Liver (tissue), 3 donors: ENCODE measurements around the gene GNG7.

Source experiments
- CTCF ChIP-seq: fragments of 150-350 bp; IDR thresholded peaks from 2 replicates; pipeline ENCODE4 v1.5.1; 2017; ENCODE audit warnings: improper control_type of control experiment, low read depth, low read length; ENCODE audit not compliant: missing input control
- EGR1 ChIP-seq, 2 donors: IDR thresholded peaks; 2 replicates each; pipeline ENCODE4 v1.6.1; 2016 to 2018; ENCODE audit warnings: antibody characterized with exemption in 2 of 2, low read depth in 2 of 2
- FOXA1 ChIP-seq: IDR thresholded peaks from 2 replicates; pipeline ENCODE4 v1.6.1; 2016; ENCODE audit warnings: antibody characterized with exemption
- GABPA ChIP-seq, 2 donors: IDR thresholded peaks in 1 of 2; conservative IDR thresholded peaks in 1 of 2; 2 replicates each; pipeline ENCODE4 v1.6.1; 2016; ENCODE audit warnings: antibody characterized with exemption in 2 of 2, mild to moderate bottlenecking in 1 of 2, moderate library complexity in 1 of 2
- HNF4G ChIP-seq: IDR thresholded peaks from 2 replicates; pipeline ENCODE4 v1.6.1; 2016; ENCODE audit warnings: antibody characterized with exemption
- RAD21 ChIP-seq, 2 donors: IDR thresholded peaks; 2 replicates each; pipeline ENCODE4 v1.6.1; 2016; ENCODE audit warnings: antibody characterized with exemption in 2 of 2, mild to moderate bottlenecking in 2 of 2
- REST ChIP-seq: IDR thresholded peaks from 2 replicates; pipeline ENCODE4 v1.6.1; 2016; ENCODE audit warnings: antibody characterized with exemption, mild to moderate bottlenecking
- SP1 ChIP-seq: IDR thresholded peaks from 2 replicates; pipeline ENCODE4 v1.6.1; 2018; ENCODE audit warnings: antibody characterized with exemption, mild to moderate bottlenecking
- YY1 ChIP-seq: IDR thresholded peaks from 2 replicates; pipeline ENCODE4 v1.6.1; 2016; ENCODE audit warnings: antibody characterized with exemption, mild to moderate bottlenecking
- donor health status: healthy.
- donor health status: healthy.

- TF ChIP-seq GABPA (IDR thresholded peaks at IDR 0.05 in 1 of 2, conservative IDR thresholded peaks at IDR 0.05 in 1 of 2) (no peak), YY1 (no peak), CTCF (no peak), RAD21 (IDR thresholded peaks at IDR 0.05) (no peak), HNF4G (no peak), FOXA1 (no peak), EGR1 (IDR thresholded peaks at IDR 0.05; ENCODE audit: low read depth in 2 of 2) (no peak), SP1 (no peak), REST (no peak)
Observed at GRCh38 chr19:2653218-2653617, 49.3 kb downstream of the GNG7 start.
